ENCODE results near the gene GSTT4. TPM values are rescaled to one million over a fixed set of nuclear protein-coding genes. Genes with fewer than 3 reads are reported as not detected.
A peak's percentile ranks its signal among the peaks of the same experiment; 100 is the strongest.
"Not testable (repeated sequence)": the region's sequence is repeated elsewhere in the genome, so short reads cannot be mapped to it uniquely, and the experiment has no call there.

The GSTT4 gene
- total RNA-seq = not detected

DNA sequence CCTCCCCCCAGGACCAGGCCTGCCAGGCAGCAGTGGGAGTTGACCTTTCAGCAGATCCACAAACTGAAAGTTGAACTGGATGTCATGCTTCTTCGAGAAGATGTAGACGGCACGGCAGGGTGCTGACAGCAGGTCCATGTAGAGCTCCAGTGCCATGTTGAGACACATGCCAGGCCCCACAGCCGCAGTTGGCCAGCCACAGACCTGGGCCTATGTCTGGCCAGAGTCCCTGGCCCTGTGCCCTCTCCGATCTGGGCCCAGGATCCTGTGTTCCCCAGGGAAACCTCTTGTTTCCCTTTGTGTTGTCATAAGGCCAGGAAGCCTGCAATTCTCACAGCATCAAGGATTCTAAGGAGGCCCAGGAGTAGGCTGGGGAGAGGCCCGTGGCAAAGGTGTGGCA, at the start of gene GSTT4:
Gene GSTT4, minus strand, starts transcription at position 253 of the 400 bp plus-strand sequence. Its CDS starts 97 bp downstream, at position 156.
- no peak for DNase-seq

DNA sequence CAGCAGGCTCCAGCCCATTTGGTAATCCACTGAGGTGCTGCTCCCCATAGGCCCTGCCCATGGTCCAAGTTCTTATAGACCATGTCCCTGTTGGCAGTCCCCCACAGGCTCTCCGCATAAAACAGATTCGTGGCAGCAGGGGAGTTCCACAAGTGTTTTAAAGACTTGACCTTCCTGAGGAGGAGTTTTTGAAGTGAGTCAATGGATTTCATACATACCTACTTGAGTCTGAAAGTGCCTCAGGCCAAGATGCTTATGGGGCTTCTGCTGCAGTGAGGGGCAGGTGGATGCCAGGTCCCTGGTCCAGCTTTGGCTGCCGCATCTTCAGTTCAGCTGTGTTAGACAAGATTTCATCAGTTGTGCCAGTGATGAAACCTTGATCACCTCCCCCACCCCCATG, 49.1 kb upstream of the GSTT4 start:
- DNase-seq = no peak

DNA sequence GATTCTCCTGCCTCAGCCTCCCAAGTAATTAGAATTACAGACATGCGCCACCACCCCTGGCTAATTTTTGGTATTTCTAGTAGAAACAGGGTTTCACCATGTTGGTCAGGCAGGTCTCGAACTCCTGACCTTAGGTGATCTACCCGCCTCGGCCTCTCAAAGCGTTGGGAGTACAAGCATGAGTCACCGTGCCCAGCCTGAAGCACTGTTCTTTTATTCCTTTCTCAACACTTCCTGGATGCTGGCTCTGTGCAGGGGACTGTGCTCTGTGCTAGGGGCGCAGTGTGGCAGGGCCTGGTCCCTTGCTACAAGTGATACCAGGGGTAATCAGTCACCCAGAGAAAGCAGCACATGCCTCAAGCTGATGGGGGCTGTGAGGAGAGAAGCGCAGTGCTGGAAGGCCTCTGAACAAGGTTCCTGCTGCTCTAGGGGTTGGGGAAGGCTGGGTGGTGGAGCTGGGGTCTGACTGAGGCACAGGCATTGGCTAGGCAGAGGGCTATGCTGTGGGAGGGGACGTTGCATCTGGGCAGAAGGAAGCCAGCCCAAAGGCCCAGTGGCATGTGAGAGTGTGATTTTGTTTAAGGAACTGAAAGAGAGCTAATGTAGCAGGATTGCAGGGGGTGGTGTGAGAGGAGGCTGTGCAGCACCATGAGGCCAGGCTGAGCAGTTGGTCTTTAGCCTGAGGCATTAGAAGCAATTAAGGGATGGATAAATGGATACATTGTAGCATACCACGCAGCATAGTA, 48.4 kb upstream of the GSTT4 start:
- DNase-seq = no peak

DNA sequence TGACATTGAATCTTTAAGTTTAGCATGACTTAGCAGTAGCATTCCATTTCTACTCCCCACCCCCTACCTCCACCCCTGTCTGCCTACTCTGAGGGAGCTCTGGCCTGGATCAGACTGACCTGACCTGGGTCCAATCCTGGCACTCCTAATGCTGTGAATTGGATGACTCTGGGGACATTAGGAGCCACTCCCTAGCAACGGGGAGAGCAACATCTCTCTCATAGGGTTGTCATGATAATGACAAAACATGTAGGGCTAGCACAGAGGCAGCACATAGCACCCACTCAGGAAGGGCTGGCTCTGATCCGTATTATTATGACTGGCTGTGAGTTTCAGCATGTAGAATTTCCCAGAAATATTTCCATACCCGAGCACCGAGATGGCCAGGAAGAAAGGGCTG, 46.3 kb upstream of the GSTT4 start:
- no peak for DNase-seq

DNA sequence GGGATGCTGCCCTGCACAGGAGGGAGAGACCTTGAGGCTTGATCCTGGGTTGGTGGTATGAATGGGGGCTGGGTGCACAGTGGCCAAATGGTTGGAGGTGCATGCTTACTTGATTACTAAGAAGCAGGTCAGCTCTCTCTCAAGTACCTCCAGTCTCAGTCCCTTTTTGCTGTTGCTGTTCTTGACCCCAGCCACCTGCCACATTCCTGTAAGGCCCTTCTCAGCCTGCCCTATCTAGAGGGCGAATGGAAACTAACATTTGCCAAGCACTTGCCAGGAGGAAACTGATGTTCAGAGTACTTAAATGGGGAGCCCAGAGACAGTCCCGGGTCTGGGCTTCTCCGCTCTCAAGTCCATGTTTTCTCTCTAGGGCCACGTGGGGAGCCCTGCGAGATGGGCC, 45.8 kb upstream of the GSTT4 start:
- no peak for DNase-seq

DNA sequence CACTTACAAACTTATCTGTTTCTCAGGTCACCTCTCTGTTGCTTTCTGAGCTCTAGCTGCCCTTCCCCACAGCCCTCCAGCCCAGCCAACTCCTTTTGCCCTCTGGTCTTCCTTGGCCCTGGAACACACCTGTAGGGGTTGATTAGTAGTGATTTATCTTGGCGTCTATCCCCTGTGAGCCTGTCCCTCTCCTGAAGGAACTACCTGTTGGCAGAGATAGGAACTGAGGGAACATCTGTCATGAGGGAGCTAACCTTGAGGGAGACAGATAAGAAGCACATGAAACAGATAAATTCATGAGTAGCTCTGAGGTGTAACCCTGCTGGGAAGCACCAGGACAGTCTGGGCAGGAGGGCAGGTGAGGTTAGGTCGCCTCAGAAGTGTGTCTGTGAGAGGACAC, 44.7 kb upstream of the GSTT4 start:
- no peak for DNase-seq

DNA sequence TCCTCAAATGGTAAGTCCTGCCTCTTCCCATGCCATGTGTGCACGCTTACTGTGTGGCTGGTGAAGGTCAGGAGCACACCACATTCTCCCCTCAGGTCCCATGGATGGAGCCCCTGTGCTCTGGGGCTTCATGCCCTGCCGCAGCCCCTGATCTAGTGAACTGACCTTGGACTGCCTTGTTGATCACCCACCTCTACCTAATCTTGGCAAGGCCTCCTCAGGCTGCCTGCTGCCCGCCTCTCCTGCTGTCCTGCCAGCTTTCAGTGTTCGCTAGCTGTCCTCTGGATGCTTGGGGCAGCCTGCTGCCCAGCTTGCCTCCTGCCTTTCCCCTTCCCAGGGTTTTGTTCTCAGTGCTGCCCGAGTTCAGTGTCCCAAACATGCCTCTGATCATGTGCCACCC, 44.0 kb upstream of the GSTT4 start:
- DNase-seq = no peak

DNA sequence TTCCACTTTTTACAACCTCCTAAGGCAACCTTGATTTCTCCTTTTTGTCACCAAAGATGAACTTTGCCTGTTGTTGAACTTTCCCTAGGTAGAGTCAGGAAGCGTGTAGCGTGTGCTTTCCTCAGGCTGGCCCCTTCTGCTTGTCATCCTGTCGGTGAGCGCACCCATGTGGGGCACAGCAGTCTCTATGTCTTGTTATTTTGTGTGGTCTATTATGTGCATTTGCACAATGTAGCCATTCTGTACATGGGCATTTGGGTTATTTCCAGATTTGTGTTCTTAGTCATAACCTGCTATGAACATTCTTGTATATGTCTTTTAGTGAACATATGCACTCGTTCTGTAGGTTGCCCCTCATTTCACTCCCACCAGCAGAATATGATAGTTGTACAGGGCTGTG, 40.8 kb upstream of the GSTT4 start:
- no peak for DNase-seq

DNA sequence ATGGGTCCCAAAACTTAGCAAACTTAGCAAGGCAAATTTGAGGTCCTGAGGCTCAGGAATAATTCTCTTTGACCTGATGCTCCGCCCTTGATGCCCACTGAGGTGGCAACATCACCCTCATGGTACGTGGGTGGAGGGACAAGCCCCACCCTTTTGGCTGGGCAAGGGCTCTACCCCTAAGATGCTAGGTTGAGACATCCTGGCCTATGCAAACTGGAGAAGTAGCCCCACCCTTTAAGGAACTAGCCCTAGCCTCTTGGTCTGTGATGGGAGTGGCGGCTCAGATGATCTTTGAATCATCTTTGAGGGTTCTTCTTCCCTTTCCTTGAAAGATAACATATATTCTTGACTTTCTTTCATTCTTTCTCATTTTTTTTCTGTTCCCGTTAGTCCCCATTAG, 38.7 kb upstream of the GSTT4 start:
- no peak for DNase-seq

DNA sequence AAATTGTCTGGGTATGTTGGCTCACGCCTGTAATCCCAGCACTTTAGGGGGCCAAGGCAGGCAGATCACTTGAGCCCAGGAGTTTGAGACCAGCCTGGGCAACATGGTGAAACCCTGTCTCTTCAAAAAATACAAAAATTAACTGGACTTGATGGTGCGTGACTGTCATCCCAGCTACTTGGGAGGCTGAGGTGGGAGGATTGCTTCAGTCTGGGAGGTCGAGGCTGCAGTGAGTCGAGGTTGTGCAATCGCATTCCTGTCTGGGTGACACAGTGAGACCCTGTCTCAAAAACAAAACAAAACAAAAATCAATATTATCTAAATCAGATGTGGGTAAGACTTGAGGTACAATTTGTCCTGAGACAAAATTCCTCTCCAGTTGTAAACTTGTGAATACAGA, 38.2 kb upstream of the GSTT4 start:
- not testable (repeated sequence) for DNase-seq

DNA sequence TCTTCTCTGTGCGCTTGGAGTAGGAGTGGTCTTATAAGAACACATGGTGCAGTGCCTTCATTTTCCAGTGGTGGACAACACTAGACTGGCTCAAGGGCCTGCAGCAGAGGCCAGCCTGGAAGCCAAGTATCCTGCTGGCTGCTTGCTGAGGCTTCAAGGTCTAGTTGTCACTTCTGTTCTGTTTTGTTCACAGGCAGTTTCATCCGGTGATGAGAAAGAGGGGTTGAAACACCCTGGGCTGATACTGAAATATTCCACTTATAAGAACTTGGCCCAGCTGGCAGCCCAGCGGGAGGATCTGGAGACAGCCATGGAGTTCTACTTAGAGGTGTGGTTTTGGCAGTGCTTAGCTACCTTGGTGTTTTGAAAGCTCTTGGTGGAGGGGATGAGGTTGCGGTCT, 35.7 kb upstream of the GSTT4 start:
- DNase-seq = no peak

DNA sequence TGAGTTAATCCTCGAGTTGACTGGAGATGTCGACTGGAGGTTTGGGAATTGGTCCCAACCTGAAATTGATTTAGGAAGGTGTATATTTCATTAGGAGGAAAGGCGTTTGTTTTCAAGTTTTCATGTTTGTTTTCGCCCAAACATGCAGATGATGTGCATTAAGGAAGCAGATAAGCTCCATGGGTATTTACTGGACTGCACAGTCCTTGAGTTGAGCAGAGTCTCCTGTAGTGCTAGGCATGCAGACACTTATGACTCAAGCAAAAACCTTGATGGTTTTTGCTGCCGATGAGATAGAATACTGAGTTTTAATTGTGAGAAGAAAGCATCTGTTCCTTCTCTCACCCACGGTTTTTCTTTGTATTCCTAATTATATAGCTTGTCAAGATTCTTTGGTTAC, 33.8 kb upstream of the GSTT4 start:
- no peak for DNase-seq

DNA sequence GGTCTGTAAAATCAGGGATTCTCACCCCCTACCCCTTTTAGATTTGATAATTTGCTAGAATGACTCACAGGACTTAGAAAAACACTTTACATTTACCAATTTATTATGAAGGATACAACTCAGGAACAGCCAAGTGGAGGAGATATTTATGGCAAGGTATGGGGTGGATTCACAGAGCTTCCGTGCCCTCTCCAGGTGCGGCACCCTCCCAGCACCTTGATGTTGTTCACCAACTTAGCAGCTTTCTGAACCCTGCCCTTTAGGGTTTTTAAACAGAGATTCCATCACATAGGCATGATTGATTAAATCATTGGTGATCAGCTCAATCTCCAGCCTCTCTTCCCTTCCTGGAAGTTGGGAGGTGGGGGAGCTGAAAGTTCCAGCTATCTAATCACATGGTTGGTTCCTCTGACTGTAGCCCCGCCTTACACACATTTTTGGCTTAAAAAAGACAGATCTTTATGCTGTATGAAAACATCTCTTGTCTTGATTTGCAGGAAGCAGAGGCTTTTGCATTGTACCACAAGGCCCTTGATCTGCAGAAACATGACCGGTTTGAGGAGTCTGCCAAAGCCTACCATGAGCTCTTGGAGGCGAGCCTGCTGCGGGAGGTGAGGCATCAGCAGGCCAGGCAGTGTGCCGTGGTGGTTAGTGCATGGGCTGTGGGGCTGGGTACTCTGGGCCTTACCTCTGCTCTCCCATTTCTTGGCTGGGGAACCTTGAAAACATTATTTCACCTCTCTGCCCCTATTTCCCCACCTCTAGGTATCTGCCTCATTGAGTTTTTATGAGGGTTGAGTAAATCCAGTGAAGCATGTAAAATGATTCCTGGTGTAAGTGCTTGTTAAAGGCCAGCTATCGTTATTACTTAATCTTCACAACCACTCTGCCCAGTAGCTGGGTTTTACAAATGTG, 32.9 kb upstream of the GSTT4 start:
- no peak for DNase-seq

DNA sequence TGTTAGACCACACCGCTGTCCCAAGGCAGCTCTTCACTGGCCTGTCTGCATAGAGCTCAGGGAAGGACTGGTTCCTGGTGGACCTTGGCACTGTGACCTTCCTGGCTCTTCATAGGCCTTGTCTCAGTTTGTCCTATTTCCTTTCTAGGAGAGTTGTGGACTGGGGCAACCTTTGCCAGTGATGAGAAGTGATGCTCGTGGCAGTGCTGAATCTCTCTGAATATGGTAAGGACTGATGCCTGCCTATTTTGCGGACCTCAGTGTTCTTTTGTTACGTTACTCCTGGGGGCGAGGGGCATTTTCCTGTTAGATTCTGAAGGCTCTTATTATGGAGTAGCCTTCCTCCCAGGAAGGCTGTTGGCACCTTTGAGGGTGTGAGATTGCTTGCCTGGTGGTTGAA, 30.0 kb upstream of the GSTT4 start:
- no peak for DNase-seq

DNA sequence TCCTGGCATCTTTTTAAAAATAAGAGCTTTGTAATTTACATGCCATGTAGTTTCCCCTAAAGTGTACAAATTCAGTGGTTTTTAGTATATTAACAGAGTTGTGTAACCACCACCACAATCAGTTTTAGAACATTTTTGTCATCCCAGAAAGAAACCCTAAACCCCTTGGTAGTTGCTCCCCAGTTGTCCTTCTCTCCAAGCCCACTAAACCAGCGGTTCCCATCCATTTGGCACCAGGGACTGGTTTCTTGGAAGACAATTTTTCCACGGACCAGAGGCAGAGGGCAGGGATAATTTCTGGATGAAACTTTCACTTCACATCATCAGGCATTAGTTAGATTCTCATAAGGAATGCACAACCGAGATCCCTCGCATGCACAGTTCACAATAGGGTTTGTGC, 28.5 kb upstream of the GSTT4 start:
- peak; percentile 6 for DNase-seq

DNA sequence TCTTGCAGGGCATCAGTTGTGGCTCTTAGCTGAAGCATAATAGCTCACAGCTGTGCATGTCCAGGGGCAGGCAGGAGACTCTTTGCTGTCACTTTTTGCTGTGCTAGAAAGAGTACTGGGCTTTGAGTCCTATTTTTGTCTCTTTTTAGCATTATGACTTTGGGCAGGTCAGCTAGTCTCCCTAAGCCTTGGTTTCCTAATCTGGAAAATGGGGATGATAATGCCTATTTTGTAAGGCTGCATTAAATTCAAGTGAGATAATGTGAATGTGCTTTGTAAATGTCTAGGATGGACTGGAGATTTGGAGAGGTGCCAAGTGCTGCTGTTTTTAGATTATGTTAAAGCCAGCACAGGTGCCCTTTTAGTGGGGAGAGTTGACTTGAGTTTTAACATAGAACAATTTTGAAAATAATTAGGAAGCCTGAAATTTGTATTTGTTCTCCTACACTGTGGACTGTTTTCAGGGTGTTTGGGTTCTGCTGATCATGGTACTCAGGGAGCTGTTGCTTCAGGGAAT, 25.0 kb upstream of the GSTT4 start:
- peak; percentile 25 for DNase-seq

DNA sequence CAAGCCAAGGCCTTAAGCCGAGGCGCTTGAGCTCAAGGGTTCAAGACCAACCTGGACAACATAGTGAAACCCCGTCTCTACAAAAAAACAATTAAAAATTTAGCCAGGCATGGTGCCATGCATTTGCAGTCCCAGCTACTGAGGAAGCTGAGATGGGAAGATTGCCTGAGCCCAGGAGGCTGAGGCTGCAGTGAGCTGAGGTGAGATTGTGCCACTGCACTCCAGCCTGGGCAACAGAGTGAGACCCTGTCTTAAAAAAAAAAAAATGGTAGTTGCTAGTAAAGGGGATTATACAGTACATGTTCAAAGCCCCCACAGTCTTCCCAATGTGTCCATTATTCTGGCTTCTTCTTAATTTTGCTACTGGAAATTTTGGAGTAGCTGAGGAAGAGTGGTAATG, 24.1 kb upstream of the GSTT4 start:
- DNase-seq = no peak

DNA sequence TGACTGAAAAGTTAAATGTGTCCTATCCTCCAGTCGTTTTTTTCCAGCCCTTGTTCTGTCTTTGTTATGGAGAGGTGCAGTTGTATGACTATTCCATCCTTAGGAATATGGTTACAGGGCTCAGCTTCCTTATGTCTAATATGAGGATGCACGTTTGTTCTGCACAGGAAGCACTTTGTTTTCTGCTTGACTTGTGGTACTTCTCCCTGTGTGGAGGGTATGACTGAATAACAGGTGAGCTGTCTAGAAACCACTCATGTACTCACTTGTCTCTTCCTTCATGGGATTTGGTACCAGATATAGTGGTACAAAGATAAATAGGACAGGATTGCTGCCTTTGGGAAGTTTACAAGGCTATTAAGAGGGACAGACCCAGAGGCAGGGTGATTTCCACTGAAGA, 23.3 kb upstream of the GSTT4 start:
- DNase-seq = no peak

DNA sequence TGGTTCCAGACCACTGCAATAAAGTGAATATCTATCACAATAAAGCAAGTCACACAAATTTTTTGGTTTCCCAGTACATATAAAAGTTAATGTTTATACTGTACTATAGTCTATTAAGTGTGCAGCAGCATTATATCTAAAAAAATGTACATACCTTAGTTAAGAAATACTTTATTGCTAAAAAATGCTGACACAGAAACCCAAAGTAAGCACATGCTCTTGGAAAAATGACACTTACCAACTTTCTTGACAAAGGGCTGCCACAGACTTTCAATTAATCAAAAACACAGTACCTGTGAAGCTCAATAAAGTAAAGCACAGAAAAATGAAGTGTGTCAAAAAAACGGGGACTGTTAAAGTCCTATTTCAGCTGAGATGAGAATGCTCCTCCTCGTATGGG, 22.7 kb upstream of the GSTT4 start:
- DNase-seq = no peak

DNA sequence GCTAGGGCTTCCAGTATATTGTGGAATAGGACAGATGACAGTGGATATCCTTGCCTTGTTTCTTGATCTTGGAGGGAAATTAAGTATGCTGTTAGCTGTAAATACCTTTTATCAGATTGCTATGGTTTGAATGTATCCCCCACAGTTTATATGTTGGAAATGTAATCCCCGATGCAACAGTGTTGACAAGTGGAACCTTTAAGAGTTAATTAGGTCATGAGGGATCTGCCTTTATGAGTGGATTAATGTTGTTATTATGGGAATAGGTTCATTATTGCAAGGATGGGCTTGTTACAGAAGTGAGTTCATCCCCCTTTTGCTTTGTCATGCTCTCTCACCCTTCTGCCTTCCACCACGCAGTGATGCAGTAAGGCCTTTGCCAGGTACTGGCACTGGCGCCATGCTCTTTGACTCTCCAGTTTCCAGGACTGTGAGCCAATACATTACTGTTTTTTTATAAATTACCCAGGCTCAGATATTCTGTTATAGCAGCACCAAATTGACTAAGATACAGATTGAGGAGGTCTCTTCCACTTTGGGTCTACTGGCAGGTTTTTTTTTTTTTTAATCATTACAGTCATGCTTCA, 22.2 kb upstream of the GSTT4 start:
- no peak for DNase-seq

DNA sequence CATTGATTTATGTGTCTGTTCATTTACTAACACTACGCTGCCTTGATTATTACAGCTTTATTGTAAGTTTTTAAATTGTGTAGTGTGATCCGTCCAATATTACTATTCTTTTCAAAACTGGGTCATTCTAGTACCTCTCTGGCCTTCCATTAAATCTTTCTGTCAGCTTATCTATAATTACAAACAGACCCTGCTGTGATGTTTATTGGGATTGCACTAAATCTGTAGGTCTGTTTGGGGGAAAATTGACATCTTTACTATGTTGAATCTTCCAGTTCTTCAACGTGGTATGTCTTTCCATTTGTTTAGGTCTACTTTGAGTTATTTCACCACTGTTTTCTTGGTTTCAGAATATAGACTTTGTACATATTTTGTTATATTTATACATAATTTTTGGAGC, 21.5 kb upstream of the GSTT4 start:
- DNase-seq = no peak

DNA sequence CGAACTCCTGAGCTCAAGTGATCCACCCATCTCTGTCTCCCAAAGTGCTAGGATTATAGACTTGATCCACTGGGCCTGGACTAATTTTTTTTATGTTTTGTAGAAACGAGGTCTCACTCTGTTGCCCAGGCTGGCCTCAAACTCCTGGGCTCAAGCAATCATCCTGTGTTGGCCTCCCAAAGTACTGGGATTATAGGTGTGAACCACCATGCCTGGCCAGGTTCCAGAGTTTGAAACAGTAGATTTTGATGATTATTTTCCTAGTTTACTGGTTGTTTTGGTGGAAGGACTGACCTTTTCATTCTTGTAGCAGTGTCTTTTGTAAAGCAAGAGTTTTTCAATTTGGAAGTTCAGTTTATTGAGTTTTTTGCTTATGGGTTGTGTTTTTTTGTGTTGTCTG, 20.8 kb upstream of the GSTT4 start:
- no peak for DNase-seq

DNA sequence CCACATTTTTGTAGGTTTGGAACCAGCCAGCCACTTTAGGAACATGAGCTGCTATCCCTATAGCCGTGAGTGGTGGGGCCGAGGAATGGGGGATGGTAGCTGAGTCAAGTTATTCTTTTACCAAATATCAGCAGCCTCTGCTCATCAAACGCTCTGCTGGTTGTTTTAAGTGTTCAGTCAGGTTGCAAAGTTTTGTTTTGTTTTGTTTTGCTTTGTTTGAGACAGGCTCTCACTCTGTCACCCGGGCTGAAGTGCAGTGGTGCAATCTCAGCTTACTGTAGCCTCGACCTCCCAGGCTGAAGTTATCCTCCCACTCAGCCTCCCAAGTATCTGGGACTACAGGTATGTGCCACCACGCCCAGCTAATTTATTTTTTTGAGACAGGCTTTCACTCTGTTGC, 20.2 kb upstream of the GSTT4 start:
- DNase-seq = no peak

Measured in tongue (tissue), 2 donors.